OCI-M2 (cell line): Measurements from ENCODE around the gene ST3GAL3.

Experiments
- DNase-seq: peaks from one replicate; lab custom pipeline; 2025; ENCODE audit not compliant: unreplicated experiment; lab: John Stamatoyannopoulos, UW

ST3GAL3 gene

DNA sequence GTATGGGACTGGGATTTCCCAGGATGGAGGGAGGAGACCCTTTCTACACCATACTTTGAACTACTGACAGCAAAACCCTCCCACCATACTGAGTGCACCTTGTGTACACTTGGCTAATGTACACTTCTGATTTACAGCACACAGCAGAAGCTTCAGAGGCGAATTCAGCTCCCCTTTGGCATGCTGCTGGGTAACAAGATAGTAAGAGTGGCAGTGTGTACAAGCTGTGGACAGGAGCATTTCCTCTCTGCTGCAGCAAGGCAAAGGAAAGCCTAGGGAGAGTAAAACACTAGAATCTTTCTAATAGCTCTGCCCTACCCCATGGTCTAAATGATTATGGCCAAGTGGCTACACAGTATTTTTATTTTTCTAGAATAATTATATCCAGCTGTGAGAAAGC is 142.3 kb downstream of the ST3GAL3 start:
- no peak for DNase-seq

DNA sequence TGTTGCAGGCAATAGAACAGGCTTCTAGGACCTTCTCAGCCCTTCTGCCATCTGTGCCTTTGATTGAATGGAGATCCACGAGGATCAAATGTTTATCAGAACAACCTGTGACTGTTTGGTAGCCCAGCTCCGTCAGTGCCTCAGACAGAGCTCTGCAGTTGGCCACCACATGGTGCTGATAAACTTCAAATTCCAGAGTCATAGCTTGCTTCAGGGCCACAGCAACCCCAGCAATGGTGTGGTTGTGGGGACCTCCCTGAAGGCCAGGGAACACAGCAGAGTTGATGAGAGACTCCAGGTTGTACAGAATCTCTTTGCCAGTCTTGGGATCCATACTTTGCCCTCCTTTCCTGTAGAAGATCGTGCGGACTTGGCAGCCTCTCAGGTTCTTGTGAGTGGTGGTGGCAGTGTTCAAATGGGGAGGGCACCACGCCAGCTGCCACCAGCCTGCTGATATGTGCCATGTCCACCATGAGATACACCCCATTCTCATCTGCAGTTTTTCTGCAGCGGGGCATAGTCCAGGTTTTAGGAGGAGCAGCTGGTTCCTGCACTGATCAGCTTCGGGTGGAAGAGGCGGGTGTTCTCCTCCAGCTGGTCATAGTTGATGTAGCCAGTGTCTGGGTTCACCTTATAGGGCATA is 143.4 kb downstream of the ST3GAL3 start:
- no peak for DNase-seq

DNA sequence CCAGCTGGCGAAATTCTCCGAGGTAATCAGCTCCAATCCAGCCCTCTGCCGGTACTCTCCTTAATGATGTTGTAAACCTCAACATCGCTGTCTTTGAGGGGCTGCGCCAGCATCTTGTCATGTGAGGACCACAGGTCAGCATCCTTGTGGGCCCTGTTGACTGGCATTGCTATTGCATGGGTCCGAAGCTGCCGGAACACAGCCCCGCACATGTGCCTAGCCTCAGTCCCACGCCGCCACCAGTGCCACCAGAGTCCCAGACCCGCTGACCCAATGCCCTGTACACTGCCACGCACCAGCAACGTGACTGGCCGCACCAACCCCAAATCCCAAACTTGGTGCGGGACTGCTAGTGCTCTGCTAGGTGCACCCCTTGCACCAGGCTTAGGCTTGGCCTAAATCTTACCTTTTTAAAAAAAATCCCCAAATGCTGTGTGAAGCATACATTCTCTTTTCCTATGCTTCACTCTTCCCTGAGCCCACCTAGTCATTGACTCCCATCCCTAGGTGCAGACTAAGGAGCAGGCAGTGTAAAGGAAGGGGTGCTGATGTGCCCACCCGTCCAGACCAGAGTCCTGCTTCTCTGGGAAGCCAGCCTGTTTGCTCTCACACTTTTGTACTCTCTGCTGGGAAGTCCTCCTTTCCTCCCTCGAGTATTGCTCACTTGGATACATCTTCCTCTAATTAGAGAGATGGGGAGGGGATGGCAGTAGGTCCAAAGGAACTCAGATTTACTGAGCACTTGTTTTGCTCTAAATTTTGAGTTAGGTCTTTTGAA is 144.4 kb downstream of the ST3GAL3 start:
- DNase-seq, result no peak

DNA sequence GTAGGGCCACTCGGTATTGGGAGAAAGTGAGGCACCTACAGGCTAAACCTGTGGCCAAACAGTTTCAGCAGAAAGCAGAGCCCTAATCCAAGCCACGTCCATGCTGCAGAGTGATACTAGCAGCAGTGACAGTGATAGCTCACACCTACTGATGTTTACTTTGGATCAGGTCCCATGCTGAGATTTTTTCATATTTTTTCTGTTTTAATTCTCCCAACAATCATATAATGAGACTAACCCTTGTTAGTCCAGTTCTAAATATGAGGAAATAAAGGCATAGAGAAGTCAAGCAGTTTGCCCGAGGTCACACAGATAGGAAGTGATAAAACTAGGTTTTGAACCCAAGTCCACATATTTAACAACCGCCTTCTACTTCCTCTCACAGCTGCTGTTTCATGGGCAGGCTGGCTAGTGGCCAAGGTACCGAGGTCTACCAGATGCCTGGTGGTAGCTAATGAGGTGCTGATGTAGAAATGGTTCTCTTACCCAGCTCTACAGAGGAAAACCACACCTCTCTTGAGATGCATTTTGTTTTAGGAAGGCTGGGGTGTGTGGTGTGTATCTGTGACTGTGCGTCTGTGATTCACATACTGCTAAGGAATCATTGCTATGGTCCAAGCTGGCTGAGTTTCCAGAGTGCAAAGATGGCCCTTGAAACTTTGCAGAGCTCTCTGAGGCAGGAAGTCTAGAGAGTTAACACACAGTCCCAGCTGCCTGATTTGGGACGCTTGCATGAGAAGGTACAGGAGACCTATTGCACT is 146.0 kb downstream of the ST3GAL3 start:
- no peak for DNase-seq

DNA sequence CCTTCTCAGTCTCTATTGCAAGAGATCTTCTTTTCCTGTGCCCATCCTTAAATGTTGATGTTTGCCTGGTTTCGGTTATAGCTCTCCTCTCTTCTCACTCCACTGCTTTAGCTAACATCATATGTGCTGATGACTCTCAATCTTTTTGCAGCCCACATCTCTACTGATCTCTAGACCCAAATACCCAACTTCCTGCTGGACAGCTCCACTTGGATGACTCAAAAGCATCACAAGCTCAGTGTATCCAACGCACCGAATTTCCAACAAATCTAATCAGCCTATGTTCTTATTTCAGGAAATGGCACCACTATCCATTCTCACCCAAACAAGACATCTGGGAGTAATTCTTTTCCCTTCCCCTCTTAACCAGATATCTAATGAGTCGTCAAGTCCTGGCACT is 147.1 kb downstream of the ST3GAL3 start:
- DNase-seq, result no peak

DNA sequence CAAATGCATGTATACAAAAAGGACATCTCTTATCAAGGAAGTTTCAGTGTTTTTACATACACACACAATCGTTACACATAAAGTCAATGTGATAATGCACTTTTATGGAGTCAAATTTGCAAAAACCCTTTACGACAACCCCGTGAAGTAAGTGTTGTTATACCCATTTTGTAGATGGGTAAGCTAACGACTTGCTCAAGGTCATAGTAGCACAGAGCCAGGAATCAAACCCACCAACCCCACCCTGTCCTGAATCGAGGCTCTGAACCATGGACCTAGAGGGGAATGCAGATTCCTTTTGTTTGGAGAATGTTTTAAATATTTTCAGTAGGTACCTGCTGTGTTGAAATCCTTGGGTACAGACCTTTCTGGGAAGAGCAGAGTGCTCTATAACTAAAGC is 148.9 kb downstream of the ST3GAL3 start:
- DNase-seq, result no peak

DNA sequence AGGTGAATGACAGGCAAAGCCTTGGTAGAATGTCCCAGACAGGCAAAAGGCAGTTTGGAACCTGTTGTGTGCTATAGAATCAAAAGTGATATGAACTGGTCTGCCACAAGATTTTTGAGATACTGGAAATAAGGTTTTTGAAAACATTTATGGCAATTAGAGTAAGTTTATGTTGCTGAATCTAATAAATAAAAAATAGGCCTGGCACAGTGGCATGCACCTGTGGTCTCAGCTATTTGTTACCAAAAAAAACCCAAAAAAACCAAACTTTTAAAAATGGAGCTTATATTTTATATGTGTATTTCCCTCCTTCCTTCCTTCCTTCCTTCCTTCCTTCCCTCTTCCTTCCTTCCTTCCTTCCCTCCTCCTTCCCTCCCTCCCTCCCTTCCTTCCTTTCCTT is 149.8 kb downstream of the ST3GAL3 start:
- no peak for DNase-seq

DNA sequence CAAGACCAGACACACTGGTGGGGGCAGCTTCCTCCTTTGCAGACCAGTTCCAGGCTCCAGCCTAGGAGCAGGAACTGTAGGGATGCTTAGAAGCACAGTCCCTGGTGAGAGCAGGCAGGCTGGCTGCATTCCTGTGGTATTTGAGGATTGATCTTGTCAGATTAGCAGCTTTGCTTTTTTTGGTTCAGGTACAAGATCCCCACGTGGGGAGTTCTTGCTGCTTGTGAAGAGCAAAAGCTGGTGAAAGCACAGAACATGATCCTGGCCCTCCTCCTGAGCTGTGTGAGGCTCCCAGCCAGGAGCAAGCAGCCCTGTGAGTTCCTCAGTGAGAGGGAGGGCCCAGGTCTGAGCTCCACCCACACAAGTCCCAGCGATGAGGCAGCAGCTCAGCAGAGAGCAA is 151.0 kb downstream of the ST3GAL3 start:
- DNase-seq, result no peak

DNA sequence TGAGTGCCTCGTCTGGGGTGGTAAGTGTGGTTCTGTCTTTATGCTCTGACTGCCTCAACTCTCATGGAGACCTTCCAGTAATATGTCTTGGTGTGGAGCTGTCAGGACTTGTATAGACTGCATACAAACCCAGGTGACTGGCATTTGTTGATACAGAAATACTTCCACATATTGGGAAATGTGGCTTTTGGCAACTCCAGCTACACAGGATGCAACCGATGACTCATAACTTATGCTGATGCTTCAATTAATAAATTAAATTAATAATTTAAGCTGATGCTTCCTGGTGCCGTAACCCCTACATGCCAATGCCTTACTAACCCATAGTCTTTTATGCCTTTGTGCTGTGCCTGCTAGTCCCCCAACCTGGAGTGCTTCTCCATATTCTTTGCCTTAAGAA is 154.0 kb downstream of the ST3GAL3 start:
- no peak for DNase-seq

DNA sequence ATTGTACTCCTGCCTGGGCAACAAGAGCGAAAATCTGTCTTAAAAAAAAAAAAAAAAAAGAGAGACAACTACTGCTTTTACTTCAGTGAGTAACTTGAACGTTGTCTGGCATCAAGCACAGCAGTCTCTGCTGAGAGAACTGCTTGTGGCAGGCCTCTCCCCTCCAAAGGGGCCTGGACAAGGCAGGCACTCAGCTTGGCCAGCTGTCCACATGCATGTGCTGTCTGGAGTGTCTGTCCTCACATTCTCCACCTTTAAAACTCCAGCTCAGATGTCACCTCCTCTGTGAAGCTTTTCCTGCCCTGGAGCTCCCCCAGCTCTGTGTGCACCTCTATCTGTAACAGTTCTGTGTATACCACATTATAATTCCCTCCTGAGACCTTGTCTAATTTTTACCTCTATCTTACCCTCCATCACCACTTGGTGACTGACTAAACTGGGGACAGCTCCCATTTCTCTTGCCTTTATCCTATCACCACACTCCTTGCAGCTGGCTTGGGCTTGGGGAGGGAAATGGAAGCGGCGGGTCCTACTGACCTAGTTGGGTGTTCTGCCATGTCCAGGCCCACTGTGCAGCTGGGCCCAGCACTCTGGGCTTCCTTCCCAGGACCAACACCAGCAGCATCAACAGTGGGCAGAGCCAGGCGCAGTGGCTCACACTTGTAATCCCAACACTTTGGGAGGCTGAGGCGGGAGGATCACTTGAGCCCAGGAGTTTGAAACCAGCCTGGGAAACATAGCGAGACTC is 154.8 kb downstream of the ST3GAL3 start:
- DNase-seq, result no peak

DNA sequence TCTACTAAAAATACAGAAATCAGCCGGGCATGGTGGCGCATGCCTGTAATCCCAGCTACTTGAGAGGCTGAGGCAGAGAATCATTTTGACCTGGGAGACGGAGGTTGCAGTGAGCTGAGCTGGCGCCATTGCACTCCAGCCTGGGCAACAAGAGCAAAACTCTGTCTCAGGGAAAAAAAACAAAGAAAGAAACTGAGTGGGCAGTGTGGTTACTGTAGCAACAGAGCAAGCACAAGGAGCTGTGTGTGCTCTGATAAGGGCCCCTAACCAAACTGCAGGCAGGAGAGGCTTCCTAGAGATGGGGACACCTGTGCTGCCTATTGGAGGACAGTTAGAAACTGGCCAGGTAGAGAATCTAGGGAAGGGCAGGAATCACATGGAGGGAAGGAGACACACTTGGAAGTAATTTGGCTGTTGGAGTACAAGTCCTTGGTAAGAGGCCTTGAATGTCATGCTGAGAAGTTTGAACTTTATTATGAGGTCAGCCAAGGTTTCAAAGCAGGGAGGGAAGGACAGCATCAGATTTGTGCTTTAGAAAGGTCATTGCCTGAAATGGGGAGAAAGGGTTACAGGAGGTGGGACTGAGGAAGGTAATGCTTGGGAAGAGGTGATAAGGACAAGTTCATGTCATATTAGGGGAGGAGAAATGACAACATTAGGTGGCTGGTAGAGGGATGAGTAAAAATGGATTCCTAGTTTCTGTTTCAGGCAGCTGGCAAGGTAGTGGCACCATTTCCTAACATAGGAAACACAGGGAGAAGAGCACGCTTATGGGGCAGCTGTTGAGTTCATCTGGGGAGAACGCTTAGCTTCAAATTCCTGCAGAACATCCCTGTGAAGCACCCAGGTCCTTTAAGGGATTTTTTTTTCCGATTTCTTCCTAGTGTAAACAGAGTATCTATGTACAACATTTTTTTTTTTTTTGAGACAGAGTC is 157.0 kb downstream of the ST3GAL3 start:
- no peak for DNase-seq

DNA sequence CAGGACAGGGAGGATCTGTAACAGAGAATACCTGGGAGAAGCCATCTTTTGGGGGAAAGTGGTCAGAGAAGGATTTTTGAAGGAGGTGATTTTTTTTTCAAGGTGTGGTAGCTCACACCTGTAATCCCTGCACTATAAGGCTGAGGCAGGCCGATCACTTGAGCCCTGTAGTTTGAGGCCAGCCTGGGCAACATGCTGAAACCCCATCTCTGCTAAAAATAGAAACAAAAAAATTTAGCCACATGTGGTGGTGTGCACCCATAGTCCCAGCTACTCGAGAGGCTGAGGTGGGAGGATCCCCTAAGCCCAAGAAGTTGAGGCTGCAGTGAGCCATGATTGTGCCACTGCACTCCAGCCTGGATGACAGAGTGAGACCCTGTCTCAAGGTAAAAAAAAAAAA is 158.9 kb downstream of the ST3GAL3 start:
- DNase-seq, result no peak

DNA sequence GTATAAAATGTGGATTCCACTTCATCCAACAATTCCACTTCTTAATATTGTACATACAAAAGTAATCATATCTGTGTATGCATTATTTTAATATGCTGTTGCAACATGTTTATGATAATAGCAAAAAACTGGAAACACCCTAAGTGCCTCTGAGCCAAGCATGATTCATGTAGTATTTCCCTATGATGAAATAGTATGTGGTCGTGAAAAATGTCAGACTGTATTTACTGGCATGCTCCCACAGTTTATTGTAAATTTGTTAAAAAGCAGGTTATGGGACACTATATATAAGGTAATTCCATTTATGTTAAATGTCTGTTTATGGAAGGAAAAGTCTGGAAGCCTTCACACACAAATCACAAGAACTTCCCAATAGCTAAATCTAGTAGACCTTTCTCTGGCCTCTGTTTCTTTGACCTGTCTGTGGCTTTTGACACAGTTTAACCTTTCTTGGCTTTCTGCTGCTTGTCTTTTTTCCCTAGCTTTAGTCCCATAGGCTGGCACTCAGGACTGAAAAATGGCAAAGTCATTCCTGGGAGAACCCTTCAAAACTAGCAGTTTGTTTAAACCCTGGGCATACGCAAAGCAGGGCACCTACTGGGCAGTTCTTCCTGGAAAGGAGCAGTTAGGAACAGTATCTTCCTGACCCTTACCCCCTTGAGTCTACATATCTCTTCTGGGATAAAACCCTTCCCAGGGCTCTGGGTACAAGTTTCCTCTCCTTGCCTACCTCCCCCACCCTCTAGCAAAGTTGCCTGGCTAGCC is 160.8 kb downstream of the ST3GAL3 start:
- no peak for DNase-seq

DNA sequence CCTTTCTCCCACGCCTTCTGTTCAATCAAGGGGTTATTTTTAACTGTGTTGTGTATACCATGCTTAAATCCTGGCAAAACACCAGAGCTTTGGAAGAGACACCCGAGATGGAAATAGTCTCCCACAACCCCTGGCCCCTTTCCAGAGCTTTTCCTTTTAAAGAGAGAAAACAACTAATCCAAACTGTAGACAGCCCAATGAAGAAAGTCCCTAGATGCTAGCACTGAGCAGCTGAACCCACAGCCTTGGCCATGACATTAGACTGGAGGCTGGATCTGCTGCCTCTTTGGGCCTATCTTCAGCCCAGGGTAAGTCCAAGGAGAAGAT is 161.4 kb downstream of the ST3GAL3 start:
- DNase-seq, result no peak

DNA sequence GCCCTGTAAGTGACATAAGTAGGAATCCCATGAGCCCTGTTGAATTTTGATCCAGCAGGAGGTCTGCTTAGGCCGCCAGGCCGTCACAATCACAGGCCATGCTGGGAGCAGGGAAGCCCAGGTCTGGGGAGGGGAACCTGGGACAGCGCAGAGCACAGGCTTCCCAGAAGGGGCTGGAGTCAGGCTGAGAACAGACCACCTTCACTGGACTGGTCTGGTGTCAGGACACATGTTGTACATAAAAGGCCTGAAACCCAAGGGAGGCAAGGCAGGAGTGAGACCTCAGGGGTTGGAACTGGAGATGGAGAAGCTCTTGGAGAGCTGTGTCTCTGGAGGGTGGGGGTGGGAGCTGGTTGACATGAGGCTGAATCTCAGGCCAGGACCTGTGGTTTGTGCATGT is 163.0 kb downstream of the ST3GAL3 start:
- no peak for DNase-seq

DNA sequence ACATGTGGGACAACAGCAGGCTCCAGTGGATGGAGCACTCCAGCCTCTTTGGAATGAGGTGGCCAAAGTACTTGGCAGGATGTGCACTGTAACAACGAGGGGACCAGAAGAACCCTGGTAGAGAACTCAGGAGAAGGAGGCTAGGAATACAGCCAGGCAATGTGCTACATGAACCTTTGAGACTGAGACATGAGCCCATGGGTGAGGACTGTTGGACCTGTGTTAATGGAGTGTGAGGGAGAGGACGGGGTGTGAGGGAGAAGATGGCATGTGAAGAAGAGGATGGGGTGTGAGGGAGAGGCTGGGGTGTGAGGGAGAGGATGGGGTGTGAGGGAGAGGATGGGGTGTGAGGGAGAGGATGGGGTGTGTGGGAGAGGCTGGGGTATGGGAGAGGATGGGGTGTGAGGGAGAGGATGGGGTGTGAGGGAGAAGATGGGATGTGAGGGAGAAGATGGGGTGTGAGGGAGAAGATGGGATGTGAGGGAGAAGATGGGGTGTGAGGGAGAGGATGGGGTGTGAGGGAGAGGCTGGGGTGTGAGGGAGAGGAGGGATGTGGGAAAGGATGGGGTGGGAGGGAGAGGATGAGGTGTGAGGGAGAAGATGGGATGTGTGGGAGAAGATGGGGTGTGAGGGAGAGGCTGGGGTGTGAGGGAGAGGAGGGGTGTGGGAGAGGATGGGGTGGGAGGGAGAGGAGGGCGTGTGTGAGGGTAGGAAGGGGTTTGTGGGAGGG is 164.0 kb downstream of the ST3GAL3 start:
- DNase-seq, result no peak

DNA sequence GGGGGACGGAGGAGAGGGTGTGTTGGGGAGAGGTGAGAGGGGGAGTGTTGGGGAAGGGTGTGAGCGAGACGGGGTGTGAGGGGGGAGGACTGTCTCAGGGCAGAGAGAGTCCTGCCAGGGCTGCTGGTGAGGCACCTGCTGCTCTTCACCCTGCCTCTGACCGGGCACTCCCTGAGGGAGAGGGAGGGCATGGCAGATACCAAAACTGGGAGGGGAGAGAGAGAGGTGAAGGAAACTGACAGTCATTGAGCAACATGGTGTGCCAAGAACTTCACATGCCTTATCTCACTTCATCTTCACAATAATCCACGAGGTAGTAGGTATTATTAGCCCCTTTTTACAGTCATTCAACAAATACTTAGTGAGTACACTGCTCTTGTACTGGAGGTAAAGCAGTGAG is 164.9 kb downstream of the ST3GAL3 start:
- no peak for DNase-seq

DNA sequence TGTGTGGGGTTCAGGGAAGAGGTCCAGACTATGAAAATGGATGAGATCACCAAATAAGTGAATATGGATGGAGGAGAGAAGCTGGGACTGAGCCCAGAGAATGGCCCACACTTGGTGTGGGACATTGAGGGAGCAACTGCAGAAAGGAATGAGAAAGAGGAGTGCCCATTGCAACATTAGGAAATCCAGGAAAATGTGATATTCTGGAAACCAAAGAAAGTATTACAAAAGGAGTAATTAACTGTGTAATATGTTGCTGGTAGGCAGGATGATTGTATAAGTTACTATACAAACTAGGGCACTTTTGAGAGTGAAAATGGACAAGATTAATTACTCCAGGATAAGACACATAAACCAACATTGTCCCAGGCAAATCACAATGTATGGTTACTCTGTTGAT is 166.5 kb downstream of the ST3GAL3 start:
- no peak for DNase-seq

DNA sequence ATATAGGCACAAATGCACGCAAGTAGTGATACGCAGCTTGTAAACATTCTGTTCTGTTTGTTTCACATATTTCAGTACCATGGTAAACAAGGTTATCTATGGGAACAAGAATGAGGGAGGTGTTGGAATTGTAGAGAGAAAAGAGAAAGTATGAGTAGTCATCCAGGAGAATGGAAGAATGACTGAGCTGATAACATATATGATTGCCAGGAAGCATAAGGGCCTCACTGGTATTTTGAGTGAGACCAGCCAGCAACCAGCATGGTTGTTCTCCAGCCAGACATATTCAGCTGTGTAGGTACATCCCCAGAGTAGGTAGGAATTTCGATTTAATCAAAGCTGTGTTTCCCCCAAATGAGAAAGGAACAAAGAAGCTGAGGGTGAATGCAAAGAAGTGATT is 167.4 kb downstream of the ST3GAL3 start:
- DNase-seq, result no peak
